ENCODE data around the gene SORBS1. TPM values are rescaled to one million over a fixed set of nuclear protein-coding genes. Genes with fewer than 3 reads are reported as not detected.

The SORBS1 gene
- polyA plus RNA-seq, 1 donor from 2014 or later, result 39.5 TPM

- H3F3A ChIP-seq (ENCODE audit: insufficient read depth, low read length, poor library complexity, severe bottlenecking), result no peaks in the 10 kb centered on the region
- TF ChIP-seq EP300 (conservative IDR thresholded peaks at IDR 0.05; ENCODE audit: poor library complexity, severe bottlenecking), result no peak
- no peak for TF ChIP-seq MXI1 (conservative IDR thresholded peaks at IDR 0.05; ENCODE audit: poor library complexity, severe bottlenecking)
- no peak for TF ChIP-seq CTCF (IDR thresholded peaks at IDR 0.05; ENCODE audit: poor library complexity, severe bottlenecking)
- no peak for TF ChIP-seq SMC3 (conservative IDR thresholded peaks at IDR 0.05; ENCODE audit: poor library complexity)
- no peak for TF ChIP-seq EZH2 (IDR thresholded peaks at IDR 0.05; ENCODE audit: borderline replicate concordance, insufficient read depth, low read length, poor library complexity, severe bottlenecking)
- no peak for TF ChIP-seq REST (IDR thresholded peaks at IDR 0.05; ENCODE audit: borderline replicate concordance)
- no peak for TF ChIP-seq RAD21 (conservative IDR thresholded peaks at IDR 0.05)
- TF ChIP-seq TAF1 (IDR thresholded peaks at IDR 0.05; ENCODE audit: low read depth), result no peak
- TF ChIP-seq POLR2AphosphoS5 (IDR thresholded peaks at IDR 0.05), result no peak
- no peaks in the 10 kb centered on the region for H3K27me3 ChIP-seq (ENCODE audit: insufficient read depth, low read depth, low read length)
- H4K20me1 ChIP-seq (ENCODE audit: insufficient read depth), result no peaks in the 10 kb centered on the region
- H3K9me2 ChIP-seq (ENCODE audit: insufficient read depth, low read length), result no peaks in the 10 kb centered on the region
- no peaks in the 10 kb centered on the region for H3K36me3 ChIP-seq (ENCODE audit: insufficient read depth, low read length)
- no peak overlapping the region for H3K9ac ChIP-seq (ENCODE audit: low read length)
- H3K9me3 ChIP-seq (ENCODE audit: low read length), result no peaks in the 10 kb centered on the region
- H3K4me2 ChIP-seq (ENCODE audit: low read length), result no peak overlapping the region
- H3K27ac ChIP-seq (ENCODE audit: low read length), result no peak overlapping the region
- no peak overlapping the region for H3K4me3 ChIP-seq (ENCODE audit: low read length)
- no peaks in the 10 kb centered on the region for H3K79me2 ChIP-seq (replicated peaks; ENCODE audit: insufficient read depth, low read length)
- H2AFZ ChIP-seq (ENCODE audit: low read depth, low read length), result no peak overlapping the region
Measured at GRCh38 chr10:95263864-95264226, 297.3 kb downstream of the SORBS1 start.

GRCh38 chr10:95262763-95263518 is 298.2 kb downstream of the SORBS1 start:
- Histone ChIP-seq H3K36me3 (ENCODE audit: insufficient read depth, low read length) (no peaks in the 10 kb centered on the region), H3K9me2 (ENCODE audit: insufficient read depth, low read length) (no peaks in the 10 kb centered on the region), H3K4me3 (ENCODE audit: low read length) (no peak overlapping the region), H3F3A (ENCODE audit: insufficient read depth, low read length, poor library complexity, severe bottlenecking) (no peaks in the 10 kb centered on the region), H4K20me1 (ENCODE audit: insufficient read depth) (no peaks in the 10 kb centered on the region), H3K9ac (ENCODE audit: low read length) (no peak overlapping the region), H3K9me3 (ENCODE audit: low read length) (no peaks in the 10 kb centered on the region), H3K4me2 (ENCODE audit: low read length) (no peak overlapping the region), H2AFZ (ENCODE audit: low read depth, low read length) (no peak overlapping the region), H3K79me2 (replicated peaks; ENCODE audit: insufficient read depth, low read length) (no peaks in the 10 kb centered on the region), H3K27me3 (ENCODE audit: insufficient read depth, low read depth, low read length) (no peaks in the 10 kb centered on the region), H3K27ac (ENCODE audit: low read length) (no peak overlapping the region)
- no peak for TF ChIP-seq EZH2 (IDR thresholded peaks at IDR 0.05; ENCODE audit: borderline replicate concordance, insufficient read depth, low read length, poor library complexity, severe bottlenecking)
- TF ChIP-seq EP300 (conservative IDR thresholded peaks at IDR 0.05; ENCODE audit: poor library complexity, severe bottlenecking), result no peak
- TF ChIP-seq CTCF (IDR thresholded peaks at IDR 0.05; ENCODE audit: poor library complexity, severe bottlenecking), result no peak
- TF ChIP-seq MXI1 (conservative IDR thresholded peaks at IDR 0.05; ENCODE audit: poor library complexity, severe bottlenecking), result no peak

Data from neural cell (in vitro differentiated cells).